H1 (cell line): ENCODE data around the gene LRRC23. TPM values are rescaled to one million over a fixed set of nuclear protein-coding genes. Genes with fewer than 3 reads are reported as not detected.

Experiments used
- CTCF ChIA-PET: fragments of 300-600 bp; sonication (Branson Sonifier 250); formaldehyde crosslinking; loops from one replicate; lab custom pipeline; 2021; ENCODE audit not compliant: partially characterized antibody; lab: Charles Lee
- POLR2A ChIA-PET: fragments of 300-600 bp; sonication (Branson Sonifier 250); formaldehyde crosslinking; loops from one replicate; lab custom pipeline; 2021; ENCODE audit warnings: inconsistent platforms; ENCODE audit not compliant: partially characterized antibody; lab: Charles Lee
- DNase-seq, 2 experiments: peaks; one replicate each; pipeline versions ENCODE4 v3.0.0 to v3.0.0-alpha.2; 2010 to 2022; ENCODE audit warnings: low spot score in 2 of 2, low read depth in 1 of 2, mixed read lengths in 1 of 2
- FAIRE-seq: peaks from 2 replicates; lab custom pipeline; 2011; peaks lifted over from hg19 to GRCh38; lab: Jason Lieb, UNC
- H2AFZ ChIP-seq: 2 replicates; pipeline ENCODE4 v1.8.1; 2012; ENCODE audit warnings: low read length, inconsistent platforms
- H2AK5ac ChIP-seq: 2 replicates; pipeline ENCODE4 v1.6.1; 2013; ENCODE audit warnings: low read depth, low read length
- H2BK120ac ChIP-seq: replicated peaks from 2 replicates; pipeline ENCODE3; 2013; ENCODE audit warnings: low read depth, low read length, inconsistent platforms
- H2BK12ac ChIP-seq: 2 replicates; pipeline ENCODE4 v1.6.1; 2013; ENCODE audit warnings: low read depth, low read length
- H2BK15ac ChIP-seq: 2 replicates; pipeline ENCODE4 v1.6.1; 2013; ENCODE audit warnings: low read length
- H2BK20ac ChIP-seq: 2 replicates; pipeline ENCODE4 v1.6.1; 2013; ENCODE audit warnings: low read length
- H2BK5ac ChIP-seq: 2 replicates; pipeline ENCODE4 v1.6.1; 2013; ENCODE audit warnings: low read depth, low read length
- H3K14ac ChIP-seq: 2 replicates; pipeline ENCODE4 v1.6.1; 2013; ENCODE audit warnings: inconsistent platforms; ENCODE audit not compliant: insufficient read length
- H3K18ac ChIP-seq: 2 replicates; pipeline ENCODE4 v1.6.1; 2013; ENCODE audit warnings: low read length; ENCODE audit errors: extremely low read depth
- H3K23ac ChIP-seq: 2 replicates; pipeline ENCODE4 v1.6.1; 2013; ENCODE audit warnings: inconsistent platforms; ENCODE audit not compliant: insufficient read length
- H3K23me2 ChIP-seq: 2 replicates; pipeline ENCODE4 v1.6.1; 2013; ENCODE audit warnings: low read depth, low read length
- H3K27ac ChIP-seq: 2 replicates; pipeline ENCODE4 v1.6.1; 2011; ENCODE audit warnings: low read depth, low read length, inconsistent platforms
- H3K27me3 ChIP-seq, 4 experiments: replicated peaks in 1 of 4; 1 replicate in 1 of 4; 2 replicates in 3 of 4; pipeline versions ENCODE4 v1.6.1 to v1.8.1; 2011 to 2013; ENCODE audit warnings: low read length in 3 of 4, mild to moderate bottlenecking in 3 of 4, inconsistent platforms in 2 of 4, mixed read lengths in 2 of 4, moderate library complexity in 1 of 4; ENCODE audit not compliant: control insufficient read depth in 3 of 4, insufficient read depth in 3 of 4; ENCODE audit errors: extremely low read depth in 1 of 4
- H3K36me3 ChIP-seq, 4 experiments: 2 replicates each; pipeline versions ENCODE4 v1.6.1 to v1.8.1; 2011 to 2013; ENCODE audit warnings: mild to moderate bottlenecking in 4 of 4, low read length in 3 of 4, moderate library complexity in 2 of 4, control low read depth in 1 of 4, inconsistent platforms in 1 of 4; ENCODE audit not compliant: insufficient read depth in 4 of 4, control insufficient read depth in 2 of 4
- H3K4ac ChIP-seq: replicated peaks from 2 replicates; pipeline ENCODE3; 2013; ENCODE audit warnings: low read length, low read depth, mixed read lengths, inconsistent platforms; ENCODE audit not compliant: insufficient read length
- H3K4me1 ChIP-seq, 4 experiments: replicated peaks in 1 of 4; 1 replicate in 1 of 4; 2 replicates in 3 of 4; pipeline versions ENCODE4 v1.6.1 to v1.8.1; 2011 to 2013; ENCODE audit warnings: low read length in 3 of 4, inconsistent platforms in 2 of 4, mixed read lengths in 1 of 4; ENCODE audit not compliant: insufficient read depth in 4 of 4, control insufficient read depth in 3 of 4
- H3K4me2 ChIP-seq, 2 experiments: 2 replicates each; pipeline versions ENCODE4 v1.6.1 to v1.8.1; 2011 to 2013; ENCODE audit warnings: low read depth in 2 of 2, low read length in 2 of 2, control low read depth in 1 of 2, inconsistent platforms in 1 of 2, mild to moderate bottlenecking in 1 of 2; ENCODE audit not compliant: insufficient read depth in 1 of 2
- H3K4me3 ChIP-seq, 4 experiments: fragments of 200-600, 300-600 bp in 1 of 4; sonication (generic), shearing (Covaris generic), sonication (Bioruptor Twin) in 1 of 4; 2 replicates each; pipeline versions ENCODE4 v1.5.1 to v1.8.1; 2011 to 2016; ENCODE audit warnings: low read length in 4 of 4, low read depth in 3 of 4, control low read depth in 2 of 4, inconsistent platforms in 2 of 4, mild to moderate bottlenecking in 2 of 4, mixed read lengths in 1 of 4, moderate library complexity in 1 of 4; ENCODE audit not compliant: insufficient read depth in 2 of 4; ENCODE audit errors: extremely low read depth in 1 of 4
- H3K56ac ChIP-seq: replicated peaks from 2 replicates; pipeline ENCODE3; 2013; ENCODE audit warnings: low read depth, mild to moderate bottlenecking, mixed read lengths, low read length, inconsistent platforms; ENCODE audit not compliant: insufficient read length
- H3K79me1 ChIP-seq: 2 replicates; pipeline ENCODE4 v1.6.1; 2013; ENCODE audit warnings: low read depth, low read length, control low read depth
- H3K79me2 ChIP-seq, 2 experiments: 2 replicates each; pipeline versions ENCODE4 v1.6.1 to v1.8.1; 2012 to 2013; ENCODE audit warnings: low read length in 2 of 2, mild to moderate bottlenecking in 2 of 2, inconsistent platforms in 1 of 2; ENCODE audit not compliant: insufficient read depth in 2 of 2, control insufficient read depth in 1 of 2
- H3K9ac ChIP-seq, 4 experiments: replicated peaks in 1 of 4; 1 replicate in 1 of 4; 2 replicates in 3 of 4; pipeline versions ENCODE4 v1.6.1 to v1.8.1; 2011 to 2013; ENCODE audit warnings: low read depth in 3 of 4, low read length in 3 of 4, control low read depth in 2 of 4, mild to moderate bottlenecking in 2 of 4, moderate library complexity in 2 of 4, inconsistent platforms in 1 of 4; ENCODE audit errors: extremely low read depth in 1 of 4
- H3K9me3 ChIP-seq, 2 experiments: 2 replicates each; pipeline versions ENCODE4 v1.6.1 to v1.8.1; 2012 to 2013; ENCODE audit warnings: mild to moderate bottlenecking in 2 of 2, moderate library complexity in 2 of 2, control low read depth in 1 of 2, inconsistent platforms in 1 of 2, low read depth in 1 of 2, low read length in 1 of 2, mixed read lengths in 1 of 2; ENCODE audit not compliant: insufficient read depth in 2 of 2
- H4K20me1 ChIP-seq, 2 experiments: replicated peaks in 1 of 2; 2 replicates each; pipeline versions ENCODE3 to v1.8.1; 2011 to 2013; ENCODE audit warnings: inconsistent platforms in 2 of 2, low read length in 2 of 2, mild to moderate bottlenecking in 1 of 2; ENCODE audit not compliant: insufficient read depth in 2 of 2, control insufficient read depth in 1 of 2
- H4K5ac ChIP-seq: 2 replicates; pipeline ENCODE4 v1.6.1; 2013; ENCODE audit warnings: low read length, low read depth, mixed read lengths, inconsistent platforms; ENCODE audit not compliant: insufficient read length
- H4K8ac ChIP-seq: 2 replicates; pipeline ENCODE4 v1.8.0; 2013; ENCODE audit warnings: mild to moderate bottlenecking, moderate library complexity, low read length, inconsistent platforms; ENCODE audit not compliant: insufficient read depth; ENCODE audit errors: extremely low read depth
- H4K91ac ChIP-seq: replicated peaks from 2 replicates; pipeline ENCODE3; 2013; ENCODE audit warnings: low read length, mixed read lengths, inconsistent platforms; ENCODE audit not compliant: insufficient read length
- BACH1 ChIP-seq: IDR thresholded peaks from 2 replicates; pipeline ENCODE4 v1.6.1; 2012; ENCODE audit warnings: low read length, improper control_type of control experiment
- CHD2 ChIP-seq: IDR thresholded peaks from 2 replicates; pipeline ENCODE4 v1.6.1; 2012; ENCODE audit warnings: low read length, improper control_type of control experiment
- GTF2F1 ChIP-seq: IDR thresholded peaks from 2 replicates; pipeline ENCODE4 v1.6.1; 2012; ENCODE audit warnings: low read depth, low read length, improper control_type of control experiment, borderline replicate concordance
- HDAC6 ChIP-seq: IDR thresholded peaks from one replicate; pipeline ENCODE4 v1.7.1; 2012; ENCODE audit warnings: low read depth, mild to moderate bottlenecking, inconsistent platforms, low read length, moderate library complexity
- KDM4A ChIP-seq: IDR thresholded peaks from one replicate; pipeline ENCODE4 v1.7.1; 2012; ENCODE audit warnings: low read depth, mild to moderate bottlenecking, moderate library complexity, low read length, inconsistent platforms; ENCODE audit not compliant: severe bottlenecking
- POLR2A ChIP-seq, 2 experiments: IDR thresholded peaks; 1 replicate in 1 of 2; 2 replicates in 1 of 2; pipeline ENCODE4 v1.6.1; 2011; ENCODE audit warnings: low read depth in 2 of 2, low read length in 2 of 2, mild to moderate bottlenecking in 2 of 2; ENCODE audit errors: control extremely low read depth in 1 of 2
- POU5F1 ChIP-seq: IDR thresholded peaks from 2 replicates; pipeline ENCODE4 v1.6.1; 2011; ENCODE audit warnings: low read depth, mild to moderate bottlenecking, low read length, moderate library complexity
- SIN3A ChIP-seq, 2 experiments: IDR thresholded peaks in 1 of 2; conservative IDR thresholded peaks in 1 of 2; 2 replicates each; pipeline ENCODE4 v1.6.1; 2011 to 2012; ENCODE audit warnings: low read length in 2 of 2, improper control_type of control experiment in 1 of 2, low read depth in 1 of 2, mild to moderate bottlenecking in 1 of 2
- SRF ChIP-seq: IDR thresholded peaks from 2 replicates; pipeline ENCODE4 v1.6.1; 2011; ENCODE audit warnings: mild to moderate bottlenecking, low read depth, low read length, moderate library complexity
- SUZ12 ChIP-seq: fragments of 200-600 bp; sonication (generic); IDR thresholded peaks from 2 replicates; pipeline ENCODE4 v1.6.1; 2012; ENCODE audit warnings: mild to moderate bottlenecking, inconsistent platforms, low read length, moderate library complexity, mixed read lengths
- WGBS, 2 experiments: shearing (Covaris generic) in 1 of 2; methylation state at CpG; one replicate each; pipeline versions ENCODE4 v1.1.6 to v1.1.7; 2013 to 2015; ENCODE audit warnings: low lambda C conversion rate in 2 of 2, mixed read lengths in 2 of 2, inconsistent platforms in 1 of 2, low coverage in 1 of 2, missing lambda C conversion rate in 1 of 2; ENCODE audit not compliant: insufficient replicate concordance in 2 of 2, insufficient coverage in 1 of 2, insufficient read length in 1 of 2; ENCODE audit errors: extremely low coverage in 1 of 2, missing lambda C conversion rate in 1 of 2; 5-methylcytosine and 5-hydroxymethylcytosine counted together
- polyA plus RNA-seq, 7 experiments: library from polyadenylated mRNA; depleted of rRNA in 3 of 7; stranded (reverse) in 5 of 7; unstranded in 2 of 7; fragments of >200 nt in 5 of 7; fragments of 200-250 nt in 2 of 7; gene quantifications; 1 replicate in 5 of 7; 2 replicates in 1 of 7; 4 replicates in 1 of 7; pipeline versions ENCODE4 v1.2.1 to v1.2.3, GENCODE V29; 2011 to 2013; ENCODE audit warnings: missing spikeins in 2 of 7, mixed read lengths in 2 of 7
- total RNA-seq: library from RNA; stranded (reverse); fragmentation: NEBNext Ultra II Directional; extraction: Animal tissue kit (Norgen Biotek cat#: 25700); gene quantifications from 2 replicates; pipeline ENCODE4 v1.2.1, GENCODE V29; 2021

LRRC23 gene
- total and polyA plus RNA-seq, 2 of the 8 experiments (the other 6 are each of a cell fraction or from before 2014, with no cell fraction given) = 2.5 to 3.6 TPM

DNA sequence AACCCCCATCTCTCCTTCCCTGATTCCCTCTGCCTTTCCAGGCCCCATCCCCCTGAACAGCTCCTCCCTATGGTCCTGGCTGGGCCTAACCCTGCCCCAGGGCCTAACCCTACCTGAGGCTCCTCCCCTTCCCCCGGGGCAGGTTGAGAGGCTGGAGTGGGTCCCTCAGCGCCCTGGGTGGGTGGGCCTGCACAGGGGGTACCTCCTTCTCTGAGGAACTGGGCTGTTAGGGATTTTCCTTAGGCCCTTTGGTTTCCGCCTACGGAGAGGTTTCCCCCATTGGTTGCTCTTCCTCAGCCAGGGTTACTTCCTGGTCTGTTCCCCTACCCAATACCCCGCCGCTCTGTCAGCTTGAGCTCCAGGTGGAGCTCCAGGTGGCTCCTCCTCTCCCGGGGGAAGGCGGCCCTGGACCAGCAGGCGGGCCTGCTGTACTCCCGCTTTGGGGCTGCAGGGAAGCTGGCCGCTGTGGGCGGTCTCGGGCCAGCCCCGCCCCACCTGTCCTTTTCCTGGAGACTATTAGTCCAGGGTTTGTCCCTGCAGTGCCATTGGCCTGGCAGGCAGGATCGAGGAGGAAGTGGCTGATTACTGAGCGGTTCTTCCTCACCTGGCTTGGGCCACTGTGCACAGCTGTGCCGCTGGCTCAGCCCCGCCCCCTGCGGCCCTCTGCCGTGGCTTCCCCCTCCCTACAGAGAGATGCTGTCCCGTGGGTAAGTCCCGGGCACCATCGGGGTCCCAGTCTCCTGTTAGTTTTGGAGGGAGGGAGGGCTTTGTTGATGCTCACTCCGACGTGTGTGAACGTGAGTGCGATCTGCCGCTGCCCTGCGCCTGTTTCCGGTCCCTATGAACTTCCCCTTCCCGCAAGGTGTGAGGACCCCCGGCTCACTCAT, 41.7 kb downstream of the LRRC23 start:
- Histone ChIP-seq H3K4me3 (peak overlapping the region; percentile 47 to 68 (median 50)), H4K5ac (peak overlapping the region; percentile 38), H3K23ac (no peak overlapping the region), H3K9ac (peak overlapping the region in 3 of 4 experiments; percentile 2 to 43 (median 8); a peak in 3 of 7 replicates), H3K4ac (no peak overlapping the region), H2AFZ (no peak overlapping the region), H2BK15ac (no peak overlapping the region; the same call in 1 of the 2 replicates), H3K79me1 (peaks cover 5% of the 10 kb centered on the region), H2AK5ac (no peak overlapping the region), H3K4me2 (peak overlapping the region; percentile 56 to 84), H3K4me1 (peaks cover 6 to 21% (median 14%) of the 10 kb centered on the region in 4 experiments), H3K27ac (peak overlapping the region; percentile 43; the same call in 1 of the 2 replicates), H2BK5ac (peak overlapping the region; percentile 75; the same call in 1 of the 2 replicates), H3K56ac (no peak overlapping the region), H3K27me3 (no peaks in the 10 kb centered on the region), H2BK120ac (no peak overlapping the region), H4K8ac (0 out of 2 replicates have a peak overlapping the region, but pooled peaks have one; percentile 30), H3K36me3 (peaks cover 0 to 6% (median 1%) of the 10 kb centered on the region in 4 experiments; a peak in 3 of 8 replicates), H3K18ac (peak overlapping the region; percentile 62), H4K91ac (no peak overlapping the region), H2BK12ac (peak overlapping the region; percentile 35; the same call in 1 of the 2 replicates), H3K9me3 (no peaks in the 10 kb centered on the region), H3K23me2 (peaks cover 11% of the 10 kb centered on the region), H3K14ac (no peak overlapping the region), H3K79me2 (no peaks in the 10 kb centered on the region; a peak in 1 of 4 replicates), H2BK20ac (no peak overlapping the region; the same call in 1 of the 2 replicates), H4K20me1 (peaks cover 0 to under 1% of the 10 kb centered on the region in 2 experiments)
- ChIA-PET CTCF (interaction anchor here (0.6 to 20.2 kb wide), 22 partner anchors 10 to 693 kb away, joined by 3 to 277 read pairs (median 4); partner anchors contain the start of genes ATN1, C1RL, SPSB2 and TPI1), POLR2A (interaction anchor here (0.6 to 44.0 kb wide), 14 partner anchors 23 to 567 kb away, joined by 3 to 1596 read pairs (median 8); partner anchors contain the start of genes ATN1, C1RL, CDCA3 and EMG1)
- peak in 1 of 2 experiments; percentile 93 for DNase-seq
- 13% methylated on average over 25 of the region's 32 CpGs; no CpG with 5 or more reads in 1 of the 2 experiments for WGBS, 2 experiments
- FAIRE-seq = no peak
- TF ChIP-seq SUZ12 (no peak), POLR2A (IDR thresholded peaks at IDR 0.05; ENCODE audit: control extremely low read depth in 1 of 2, low read depth in 2 of 2, low read length in 2 of 2) (peak in 1 of 2 experiments; percentile 46; a peak in 2 of 3 replicates), KDM4A (no peak), CHD2 (no peak), HDAC6 (no peak), SIN3A (conservative IDR thresholded peaks at IDR 0.05 in 1 of 2, IDR thresholded peaks at IDR 0.05 in 1 of 2; ENCODE audit: low read depth in 1 of 2, low read length in 2 of 2) (0 out of 4 replicates have a peak, but pooled peaks have one; percentile 16 to 42), SRF (no peak), BACH1 (no peak), POU5F1 (no peak), GTF2F1 (no peak; the same call in 1 of the 2 replicates)
